Keratinocyte (primary cell): Measurements from ENCODE around the gene MUC21. TPM values are rescaled to one million over a fixed set of nuclear protein-coding genes. Genes with fewer than 3 reads are reported as not detected.
A peak's percentile ranks its signal among the peaks of the same experiment; 100 is the strongest.

ENCODE experiments used
- DNase-seq: peaks from one replicate; pipeline ENCODE4 v3.0.0-alpha.2; 2011; ENCODE audit warnings: low read depth, missing footprints, low spot score
- FAIRE-seq: peaks from 2 replicates; lab custom pipeline; 2011; peaks lifted over from hg19 to GRCh38; lab: Jason Lieb, UNC
- H2AFZ ChIP-seq: 2 replicates; pipeline ENCODE4 v1.6.0; 2012; ENCODE audit warnings: low read length, control low read depth, inconsistent platforms; ENCODE audit not compliant: control insufficient read depth
- H3K27ac ChIP-seq: 2 replicates; pipeline ENCODE4 v1.5.1; 2011; ENCODE audit warnings: low read length; ENCODE audit not compliant: control insufficient read depth, insufficient read depth
- H3K27me3 ChIP-seq: 3 replicates; pipeline ENCODE4 v1.6.0; 2011; ENCODE audit warnings: low read length; ENCODE audit not compliant: control insufficient read depth, insufficient read depth; ENCODE audit errors: extremely low read depth
- H3K36me3 ChIP-seq, 2 experiments: 2 replicates in 1 of 2; 3 replicates in 1 of 2; pipeline ENCODE4 v1.5.1; 2011; ENCODE audit warnings: low read length in 2 of 2, mild to moderate bottlenecking in 1 of 2; ENCODE audit not compliant: control insufficient read depth in 2 of 2, insufficient read depth in 2 of 2; ENCODE audit errors: extremely low read depth in 1 of 2
- H3K4me1 ChIP-seq: 3 replicates; pipeline ENCODE4 v1.5.1; 2011; ENCODE audit warnings: low read length; ENCODE audit not compliant: control insufficient read depth, insufficient read depth; ENCODE audit errors: extremely low read depth
- H3K4me2 ChIP-seq: 3 replicates; pipeline ENCODE4 v1.6.0; 2011; ENCODE audit warnings: low read depth, low read length; ENCODE audit not compliant: control insufficient read depth, insufficient read depth; ENCODE audit errors: extremely low read depth
- H3K4me3 ChIP-seq, 3 experiments: fragments of 200-600 bp in 1 of 3; sonication (generic) in 1 of 3; 2 replicates in 2 of 3; 3 replicates in 1 of 3; pipeline ENCODE4 v1.5.1; 2011 to 2016; ENCODE audit warnings: low read length in 3 of 3, mild to moderate bottlenecking in 3 of 3, control low read depth in 2 of 3, inconsistent platforms in 1 of 3, low read depth in 1 of 3, mixed read lengths in 1 of 3, mixed run types in 1 of 3, moderate library complexity in 1 of 3; ENCODE audit not compliant: control insufficient read depth in 2 of 3, insufficient read depth in 2 of 3; ENCODE audit errors: extremely low read depth in 1 of 3
- H3K79me2 ChIP-seq: 2 replicates; pipeline ENCODE4 v1.6.0; 2012; ENCODE audit warnings: low read length; ENCODE audit not compliant: control insufficient read depth, insufficient read depth
- H3K9ac ChIP-seq: 3 replicates; pipeline ENCODE4 v1.6.0; 2011; ENCODE audit warnings: low read length; ENCODE audit not compliant: control insufficient read depth, insufficient read depth; ENCODE audit errors: extremely low read depth
- H3K9me1 ChIP-seq: 3 replicates; pipeline ENCODE4 v1.6.0; 2011; ENCODE audit warnings: low read length; ENCODE audit not compliant: control insufficient read depth, insufficient read depth; ENCODE audit errors: extremely low read depth
- H3K9me3 ChIP-seq: 2 replicates; pipeline ENCODE4 v1.5.1; 2012; ENCODE audit warnings: low read depth, low read length; ENCODE audit not compliant: control insufficient read depth
- H4K20me1 ChIP-seq: 3 replicates; pipeline ENCODE4 v1.6.0; 2011; ENCODE audit warnings: low read length; ENCODE audit not compliant: control insufficient read depth, insufficient read depth; ENCODE audit errors: extremely low read depth
- EZH2 ChIP-seq: IDR thresholded peaks from one replicate; pipeline ENCODE4 v1.6.1; 2012; ENCODE audit warnings: inconsistent platforms, mild to moderate bottlenecking, low read length, moderate library complexity
- dilution Hi-C: fragments of 300-500 bp; cut with MboI; formaldehyde crosslinking; loops from one replicate; pipeline ENCODE4 v1.7.0; 2020; ENCODE audit warnings: low sequenced_read_pairs; ENCODE audit not compliant: extremely low pct_ligation_motif_present
- polyA plus RNA-seq, 5 experiments: library from polyadenylated mRNA; depleted of rRNA in 3 of 5; stranded (reverse) in 3 of 5; stranded (forward) in 1 of 5; unstranded in 1 of 5; fragments of >200 nt; gene quantifications; 1 replicate in 1 of 5; 2 replicates in 3 of 5; 3 replicates in 1 of 5; pipeline versions ENCODE4 v1.2.1 to v1.2.3, GENCODE V29; 2011 to 2012; ENCODE audit warnings: missing spikeins in 2 of 5, low read depth in 1 of 5, low replicate concordance in 1 of 5
- TF ChIP-seq, protein P1 (sequence below), 3 experiments: IDR thresholded peaks in 1 of 3; conservative IDR thresholded peaks in 1 of 3; optimal IDR thresholded peaks in 1 of 3; 2 replicates in 2 of 3; 3 replicates in 1 of 3; pipeline versions ENCODE3 to v1.5.1; 2011; ENCODE audit warnings: low read length in 3 of 3, mild to moderate bottlenecking in 3 of 3, moderate library complexity in 2 of 3, control low read depth in 1 of 3, inconsistent platforms in 1 of 3; ENCODE audit not compliant: insufficient read depth in 2 of 3; ENCODE audit errors: extremely low read depth in 1 of 3

The MUC21 gene
- polyA plus RNA-seq, 1 donor (not counting 4 experiments of a cell fraction or from before 2014, with no cell fraction given): not detected

- Histone ChIP-seq H3K4me3 (peak overlapping the region in 1 of 3 experiments; percentile 48), H2AFZ (no peak overlapping the region)
- no peak for DNase-seq
Observed at GRCh38 chr6:30954631-30955366, 28.7 kb upstream of the MUC21 start.

DNA sequence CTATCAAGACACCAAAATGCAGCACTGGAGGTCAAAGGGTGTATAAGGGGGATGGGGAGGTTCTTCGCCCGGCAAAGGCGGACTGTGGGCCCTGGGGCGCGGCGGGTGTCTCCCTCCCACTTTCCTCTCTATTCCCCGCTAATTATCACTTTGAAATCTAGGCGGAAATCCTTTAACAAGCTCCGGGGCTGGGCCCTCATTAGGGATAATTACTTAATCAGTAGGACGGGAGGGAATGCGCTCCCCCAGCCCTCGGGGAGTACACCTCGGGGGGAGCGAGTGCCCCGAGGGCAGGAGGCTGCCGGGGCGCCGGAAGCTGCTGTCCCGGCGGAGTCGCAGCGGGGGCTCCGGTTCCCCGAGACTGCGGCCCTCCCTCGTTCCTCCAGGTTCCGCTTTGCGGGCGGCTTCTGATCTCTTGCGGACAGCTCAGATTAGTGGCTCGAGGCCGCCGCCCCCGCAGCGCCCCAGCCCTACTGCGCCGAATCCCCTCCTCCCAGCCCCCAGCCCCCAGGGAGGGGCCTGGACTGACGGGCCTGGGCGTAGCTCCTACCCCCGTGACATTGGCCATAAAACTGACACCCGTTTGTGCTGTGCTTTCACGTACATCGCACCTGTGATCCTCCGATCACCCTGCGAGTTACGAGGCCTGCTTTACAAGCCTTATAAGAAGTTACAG, 28.0 kb upstream of the MUC21 start:
- Histone ChIP-seq H3K27ac (no peak overlapping the region), H3K9ac (peak overlapping the region; percentile 45), H2AFZ (peak overlapping the region; percentile 67), H3K4me2 (peak overlapping the region; percentile 76), H3K4me1 (peaks cover 10% of the 10 kb centered on the region), H3K9me1 (no peaks in the 10 kb centered on the region), H4K20me1 (no peaks in the 10 kb centered on the region), H3K79me2 (no peaks in the 10 kb centered on the region), H3K27me3 (peaks cover 10% of the 10 kb centered on the region), H3K4me3 (peak overlapping the region; percentile 10 to 48 (median 44)), H3K9me3 (no peaks in the 10 kb centered on the region), H3K36me3 (no peaks in the 10 kb centered on the region)
- TF ChIP-seq, protein P1, sequence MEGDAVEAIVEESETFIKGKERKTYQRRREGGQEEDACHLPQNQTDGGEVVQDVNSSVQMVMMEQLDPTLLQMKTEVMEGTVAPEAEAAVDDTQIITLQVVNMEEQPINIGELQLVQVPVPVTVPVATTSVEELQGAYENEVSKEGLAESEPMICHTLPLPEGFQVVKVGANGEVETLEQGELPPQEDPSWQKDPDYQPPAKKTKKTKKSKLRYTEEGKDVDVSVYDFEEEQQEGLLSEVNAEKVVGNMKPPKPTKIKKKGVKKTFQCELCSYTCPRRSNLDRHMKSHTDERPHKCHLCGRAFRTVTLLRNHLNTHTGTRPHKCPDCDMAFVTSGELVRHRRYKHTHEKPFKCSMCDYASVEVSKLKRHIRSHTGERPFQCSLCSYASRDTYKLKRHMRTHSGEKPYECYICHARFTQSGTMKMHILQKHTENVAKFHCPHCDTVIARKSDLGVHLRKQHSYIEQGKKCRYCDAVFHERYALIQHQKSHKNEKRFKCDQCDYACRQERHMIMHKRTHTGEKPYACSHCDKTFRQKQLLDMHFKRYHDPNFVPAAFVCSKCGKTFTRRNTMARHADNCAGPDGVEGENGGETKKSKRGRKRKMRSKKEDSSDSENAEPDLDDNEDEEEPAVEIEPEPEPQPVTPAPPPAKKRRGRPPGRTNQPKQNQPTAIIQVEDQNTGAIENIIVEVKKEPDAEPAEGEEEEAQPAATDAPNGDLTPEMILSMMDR (optimal IDR thresholded peaks at IDR 0.05 in 1 of 3, IDR thresholded peaks at IDR 0.05 in 1 of 3, conservative IDR thresholded peaks at IDR 0.05 in 1 of 3; ENCODE audit: extremely low read depth in 1 of 3, insufficient read depth in 2 of 3, low read length in 3 of 3): no peak
- TF ChIP-seq EZH2: no peak
- dilution Hi-C loops: no loop called here
- DNase-seq (no peak), FAIRE-seq (no peak)

More at GRCh38 chr6:30954631-30955366, 28.7 kb upstream of the MUC21 start:
- H3K27me3 ChIP-seq: peaks cover 10% of the 10 kb centered on the region
- TF ChIP-seq, protein P1 (optimal IDR thresholded peaks at IDR 0.05 in 1 of 3, IDR thresholded peaks at IDR 0.05 in 1 of 3, conservative IDR thresholded peaks at IDR 0.05 in 1 of 3; ENCODE audit: extremely low read depth in 1 of 3, insufficient read depth in 2 of 3, low read length in 3 of 3): no peak
- TF ChIP-seq EZH2: no peak
- no peaks in the 10 kb centered on the region for H3K9me3 ChIP-seq
- H3K4me2 ChIP-seq: peak overlapping the region; percentile 76
- no peak for FAIRE-seq
- peaks cover 10% of the 10 kb centered on the region for H3K4me1 ChIP-seq
- dilution Hi-C loops: no loop called here
- no peaks in the 10 kb centered on the region for H4K20me1 ChIP-seq
- no peaks in the 10 kb centered on the region for H3K36me3 ChIP-seq
- no peak overlapping the region for H3K27ac ChIP-seq
- H3K9me1 ChIP-seq: no peaks in the 10 kb centered on the region
- H3K79me2 ChIP-seq: no peaks in the 10 kb centered on the region
- no peak overlapping the region for H3K9ac ChIP-seq
